ENCODE data around the gene CDH13.

CDH13 gene

GRCh38 chr16:82949016-82949415, 322.2 kb downstream of the CDH13 start:
- no peak for DNase-seq
- H3K4me1 Mint-ChIP-seq: peaks cover 4% of the 10 kb centered on the region
- H3K4me3 Mint-ChIP-seq: no peak overlapping the region
- no peaks in the 10 kb centered on the region for H3K36me3 Mint-ChIP-seq (ENCODE audit: low read depth)
- H3K9me3 Mint-ChIP-seq: peaks cover 4% of the 10 kb centered on the region
- peaks cover 6% of the 10 kb centered on the region for H3K27me3 Mint-ChIP-seq (ENCODE audit: low read depth, poor library complexity)
- H3K27ac Mint-ChIP-seq: no peak overlapping the region
- no peak for TF ChIP-seq CTCF (IDR thresholded peaks at IDR 0.05)

- no peak for DNase-seq
- peaks cover 19% of the 10 kb centered on the region for H3K27me3 Mint-ChIP-seq (ENCODE audit: low read depth, poor library complexity)
- no peak for TF ChIP-seq CTCF (IDR thresholded peaks at IDR 0.05)
- no peak overlapping the region for H3K27ac Mint-ChIP-seq
- no peak overlapping the region for H3K4me3 Mint-ChIP-seq
- H3K36me3 Mint-ChIP-seq (ENCODE audit: low read depth): no peaks in the 10 kb centered on the region
- peaks cover 4% of the 10 kb centered on the region for H3K9me3 Mint-ChIP-seq
- no peaks in the 10 kb centered on the region for H3K4me1 Mint-ChIP-seq
Observed at GRCh38 chr16:82953517-82953916, 326.7 kb downstream of the CDH13 start.

- Mint-ChIP-seq H3K4me1 (no peaks in the 10 kb centered on the region), H3K4me3 (no peak overlapping the region), H3K36me3 (ENCODE audit: low read depth) (no peaks in the 10 kb centered on the region), H3K27me3 (ENCODE audit: low read depth, poor library complexity) (peaks cover 19% of the 10 kb centered on the region), H3K27ac (no peak overlapping the region), H3K9me3 (peaks cover 4% of the 10 kb centered on the region)
- no peak for TF ChIP-seq CTCF (IDR thresholded peaks at IDR 0.05)
- DNase-seq: no peak
Observed at GRCh38 chr16:82954224-82954929, 327.6 kb downstream of the CDH13 start.

GRCh38 chr16:82955741-82956348, 329.1 kb downstream of the CDH13 start:
- no peak for DNase-seq
- TF ChIP-seq CTCF (IDR thresholded peaks at IDR 0.05): no peak
- no peak overlapping the region for H3K27ac Mint-ChIP-seq
- H3K9me3 Mint-ChIP-seq: no peaks in the 10 kb centered on the region
- peaks cover 19% of the 10 kb centered on the region for H3K27me3 Mint-ChIP-seq (ENCODE audit: low read depth, poor library complexity)
- no peaks in the 10 kb centered on the region for H3K36me3 Mint-ChIP-seq (ENCODE audit: low read depth)
- no peak overlapping the region for H3K4me3 Mint-ChIP-seq
- no peaks in the 10 kb centered on the region for H3K4me1 Mint-ChIP-seq

- no peak for TF ChIP-seq CTCF (IDR thresholded peaks at IDR 0.05)
- Mint-ChIP-seq H3K27me3 (ENCODE audit: low read depth, poor library complexity) (peaks cover 13% of the 10 kb centered on the region), H3K4me3 (no peak overlapping the region), H3K27ac (no peak overlapping the region), H3K9me3 (no peaks in the 10 kb centered on the region), H3K36me3 (ENCODE audit: low read depth) (no peaks in the 10 kb centered on the region), H3K4me1 (no peaks in the 10 kb centered on the region)
- no peak for DNase-seq
Observed at GRCh38 chr16:82957212-82957611, 330.4 kb downstream of the CDH13 start.

GRCh38 chr16:82960918-82961317, 334.1 kb downstream of the CDH13 start:
- Mint-ChIP-seq H3K36me3 (ENCODE audit: low read depth) (no peaks in the 10 kb centered on the region), H3K27me3 (ENCODE audit: low read depth, poor library complexity) (peaks cover 16% of the 10 kb centered on the region), H3K9me3 (no peaks in the 10 kb centered on the region), H3K27ac (no peak overlapping the region), H3K4me3 (no peak overlapping the region), H3K4me1 (no peaks in the 10 kb centered on the region)
- TF ChIP-seq CTCF (IDR thresholded peaks at IDR 0.05): no peak
- DNase-seq: no peak

All from nephron progenitor cell (in vitro differentiated cells).